ENCODE measurements around the gene APEH.
"Not testable (repeated sequence)": the region's sequence is repeated elsewhere in the genome, so short reads cannot be mapped to it uniquely, and the experiment has no call there.

- not testable (repeated sequence) for TF ChIP-seq CTCF, POLR2A (IDR thresholded peaks at IDR 0.05)
These were observed 17.3 kb downstream of the APEH start for GRCh38 chr3:49691481-49691880.

All from esophagus squamous epithelium (tissue), 4 donors.